Inflammatory macrophage treated with lipopolysaccharide for 4 hours (primary cell): ENCODE data around the gene CTF1.

Experiments used
- DNase-seq: peaks from one replicate; pipeline ENCODE4 v3.0.0-alpha.2; 2020

Gene CTF1

GRCh38 chr16:30912794-30913412, 16.5 kb downstream of the CTF1 start:
- DNase-seq, result no peak

DNA sequence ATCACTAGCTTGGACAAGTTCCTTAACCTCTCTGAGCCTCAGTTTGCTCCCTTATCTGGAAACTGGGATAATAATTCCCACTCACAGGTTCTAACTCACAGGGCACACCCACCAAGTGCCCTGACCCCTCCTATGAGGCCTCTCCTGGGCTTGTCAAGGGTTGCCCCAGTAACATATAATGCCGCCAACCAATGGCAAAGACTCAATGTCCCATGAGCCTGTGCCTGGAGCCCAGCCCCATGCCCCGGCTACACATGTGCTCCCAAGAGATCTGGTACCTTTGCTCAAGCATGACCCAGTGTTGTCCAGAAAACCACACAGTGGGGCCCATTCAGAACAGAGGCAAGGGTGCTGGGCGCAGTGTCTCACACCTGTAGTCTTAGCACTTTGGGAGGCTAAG, 18.4 kb downstream of the CTF1 start:
- no peak for DNase-seq

DNA sequence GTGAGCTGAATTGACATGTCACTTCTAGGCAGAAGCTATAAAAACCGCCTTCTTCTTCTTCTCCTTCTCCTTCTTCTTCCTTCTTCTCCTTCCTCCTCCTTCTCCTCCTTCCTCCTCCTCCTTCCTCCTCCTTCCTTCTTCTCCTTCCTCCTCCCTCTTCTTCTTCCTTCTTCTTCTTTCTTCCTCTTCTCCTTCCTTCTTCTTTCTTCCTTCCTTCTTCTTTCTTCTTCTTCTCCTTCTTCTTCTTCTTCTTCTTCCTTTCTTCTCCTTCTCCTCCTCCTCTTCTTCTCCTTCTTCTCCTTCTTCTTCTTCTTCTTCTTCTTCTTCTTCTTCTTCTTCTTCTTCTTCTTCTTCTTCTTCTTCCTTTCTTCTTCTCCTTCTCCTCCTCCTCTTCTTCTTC, 22.2 kb downstream of the CTF1 start:
- no peak for DNase-seq

DNA sequence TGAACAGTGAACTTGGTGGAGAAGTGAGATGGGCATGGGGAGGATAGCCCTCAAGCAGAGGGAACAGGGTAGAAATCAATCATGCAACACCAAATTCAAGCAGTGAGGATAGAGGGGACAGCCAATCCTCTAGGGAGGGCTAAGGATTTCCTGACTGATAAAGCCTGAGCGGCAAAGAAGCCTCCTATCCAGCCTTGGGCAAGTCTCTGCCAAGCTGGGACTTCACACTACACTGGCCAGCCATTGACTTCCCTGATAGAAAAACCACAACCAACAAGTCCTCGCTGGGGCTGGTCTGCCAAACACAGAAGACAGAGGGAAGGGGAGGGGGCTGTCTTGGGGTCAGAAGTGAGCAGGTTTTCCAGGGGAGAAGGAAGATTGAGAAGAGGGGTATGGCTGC, 24.5 kb downstream of the CTF1 start:
- no peak for DNase-seq

DNA sequence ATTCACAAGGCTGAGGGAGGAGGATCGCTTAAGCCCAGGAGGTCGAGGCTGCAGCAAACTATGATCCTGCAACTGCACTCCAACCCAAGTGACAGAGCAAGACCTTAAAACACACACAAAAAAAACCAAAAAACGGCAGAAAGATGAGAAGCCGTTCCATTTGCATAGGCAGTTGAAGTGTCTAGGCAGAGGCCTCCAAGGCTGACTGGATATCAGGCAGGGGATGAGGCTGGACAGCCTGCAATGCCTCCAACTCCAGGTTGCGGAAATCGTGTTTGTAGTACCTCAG, 25.0 kb downstream of the CTF1 start:
- no peak for DNase-seq

GRCh38 chr16:30921748-30922419, 25.5 kb downstream of the CTF1 start:
- peak; percentile 80 for DNase-seq

DNA sequence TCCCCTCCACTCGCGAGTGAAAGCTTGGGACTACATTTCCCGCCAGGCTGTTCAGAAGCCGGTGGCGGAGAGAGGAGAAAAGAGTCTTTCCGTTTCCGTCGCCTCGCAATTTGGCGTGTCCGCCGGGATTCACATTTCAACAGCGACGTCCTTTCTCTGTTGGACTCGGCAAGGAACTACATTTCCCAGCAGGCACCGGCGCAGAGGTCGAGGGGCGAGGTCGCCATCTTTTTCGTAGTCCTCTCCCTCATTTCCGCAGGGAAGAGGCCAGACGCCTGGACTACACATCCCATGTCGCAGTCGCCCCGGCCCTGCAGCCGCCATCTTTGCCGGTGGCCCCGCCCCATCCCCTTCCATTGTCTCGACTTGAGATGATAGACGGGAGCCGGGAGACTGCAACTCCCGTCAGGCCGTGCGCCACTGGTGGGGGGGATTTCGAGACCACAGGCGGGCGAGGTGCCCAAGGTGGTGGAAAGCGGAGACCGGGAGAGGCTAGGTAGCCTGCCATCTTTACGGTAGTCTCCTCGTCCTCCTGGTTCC, 26.1 kb downstream of the CTF1 start:
- peak; percentile 100 for DNase-seq

- peak; percentile 100 for DNase-seq
Observed at GRCh38 chr16:30922960-30923535, 26.6 kb downstream of the CTF1 start.

- no peak for DNase-seq
Observed at GRCh38 chr16:30923554-30924075, 27.2 kb downstream of the CTF1 start, which contains the start of gene FBXL19. FBXL19 (plus strand) TSS chr16:30923572; CDS start chr16:30925755, 2,183 bp downstream.

GRCh38 chr16:30924076-30924912, 27.9 kb downstream of the CTF1 start:
- DNase-seq, result peak; percentile 31

DNA sequence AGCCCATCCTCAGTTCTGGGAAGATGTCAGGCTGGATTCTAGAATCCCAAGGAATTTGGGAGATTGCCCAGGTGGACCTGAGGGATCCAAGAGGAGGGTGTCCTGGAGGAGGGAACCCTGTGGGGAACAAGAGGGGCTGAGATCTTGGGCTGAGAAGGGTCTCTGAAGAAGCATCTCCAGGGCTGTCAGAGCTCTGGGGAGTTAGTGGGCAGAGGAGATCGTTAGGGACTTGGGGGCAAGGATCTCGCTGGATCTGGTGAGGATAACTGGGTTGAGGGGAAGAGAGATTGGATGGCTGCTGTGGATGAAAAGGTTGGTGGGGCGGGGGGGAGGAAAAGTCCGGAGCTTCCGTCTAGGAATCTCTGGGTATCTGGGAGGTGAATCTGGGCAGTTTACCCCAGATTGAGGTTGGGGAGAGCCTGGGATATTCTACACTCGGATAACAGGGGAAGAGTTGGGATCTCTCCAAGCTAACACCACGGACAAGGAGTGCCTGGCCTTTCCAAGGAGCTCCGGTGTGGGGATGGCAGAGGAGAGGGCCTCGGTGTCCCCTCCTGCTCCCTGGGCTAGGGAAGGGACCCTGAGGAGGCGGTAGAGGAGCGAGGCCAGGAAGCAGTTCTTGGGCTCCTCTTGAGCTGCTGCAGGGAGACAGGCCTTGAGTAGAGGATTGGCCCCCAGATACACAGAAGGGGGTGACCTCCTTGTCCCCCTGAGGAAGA, 28.7 kb downstream of the CTF1 start:
- no peak for DNase-seq

GRCh38 chr16:30925632-30925987, 29.2 kb downstream of the CTF1 start:
- no peak for DNase-seq

DNA sequence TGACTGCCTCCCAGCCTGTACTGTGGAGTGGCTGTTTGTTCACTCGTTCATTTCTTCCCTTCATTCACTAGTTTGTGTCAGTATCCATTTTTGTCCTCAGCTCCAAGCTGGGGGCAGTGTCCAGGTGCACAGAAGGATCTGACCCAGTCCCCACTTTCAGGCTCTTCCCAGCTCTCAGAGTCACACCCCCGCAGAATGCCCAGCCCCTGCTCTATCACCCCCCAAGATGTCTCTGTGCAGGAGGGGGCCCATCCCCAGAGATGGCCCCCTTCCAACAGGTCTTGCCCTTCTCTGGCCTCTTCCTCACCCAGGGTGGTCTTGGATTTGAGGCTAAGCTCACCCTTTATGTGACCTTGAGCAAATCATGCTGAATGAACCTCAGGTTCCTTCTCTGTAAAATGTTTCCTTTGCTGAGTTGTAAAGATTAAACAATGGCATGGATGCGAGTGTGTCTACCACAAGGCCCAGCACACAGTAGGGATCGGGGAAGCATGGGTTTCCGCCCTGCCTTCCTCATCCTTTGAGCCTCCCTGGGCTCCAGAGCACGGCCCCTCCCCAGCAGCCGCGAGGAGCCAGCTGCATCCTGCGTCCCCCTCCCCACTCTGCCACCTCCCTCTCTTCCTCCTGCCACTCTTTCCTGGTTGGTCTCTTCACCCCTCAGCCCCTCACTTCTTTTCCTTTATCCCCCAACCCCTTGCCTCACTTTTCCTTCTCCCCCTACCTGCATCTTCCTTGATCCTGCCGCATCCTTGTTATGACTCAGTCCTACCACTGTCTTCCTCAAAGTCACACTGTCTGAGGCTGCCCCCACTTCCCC, 29.8 kb downstream of the CTF1 start:
- DNase-seq, result no peak

DNA sequence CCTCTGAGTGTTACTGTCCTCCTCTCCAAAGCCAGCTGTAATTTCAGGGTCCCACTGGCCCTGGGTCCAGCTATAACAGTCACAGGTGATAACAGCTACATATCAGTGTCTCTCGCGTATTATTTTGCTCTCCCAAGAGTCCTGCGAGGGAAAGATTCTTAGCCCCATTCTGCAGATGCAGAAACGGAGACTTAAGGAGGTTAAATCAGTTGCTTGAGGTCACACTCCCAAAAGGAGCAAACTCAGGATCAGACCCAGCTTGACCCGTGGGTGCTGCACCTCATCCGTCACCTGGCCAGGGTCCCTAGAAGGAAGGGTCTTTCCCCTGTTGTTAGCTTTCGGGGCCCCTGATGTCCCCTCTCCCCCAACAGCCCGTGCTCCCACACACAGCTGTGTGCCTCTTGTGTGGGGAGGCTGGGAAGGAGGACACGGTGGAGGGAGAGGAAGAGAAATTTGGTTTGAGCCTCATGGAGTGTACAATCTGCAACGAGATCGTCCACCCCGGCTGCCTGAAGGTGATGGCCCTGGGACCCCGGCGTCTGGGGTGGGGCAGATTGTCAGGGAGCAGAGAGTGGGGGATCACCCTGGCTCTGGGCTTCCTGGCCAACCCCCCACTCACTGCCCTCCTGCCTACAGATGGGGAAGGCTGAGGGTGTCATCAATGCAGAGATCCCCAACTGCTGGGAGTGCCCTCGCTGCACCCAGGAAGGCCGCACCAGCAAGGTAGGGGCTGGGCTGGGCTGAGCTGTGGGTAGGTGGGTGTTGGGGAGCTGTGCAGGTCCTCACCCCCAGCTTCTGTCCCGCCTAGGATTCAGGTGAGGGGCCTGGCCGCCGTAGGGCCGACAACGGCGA, 30.7 kb downstream of the CTF1 start:
- no peak for DNase-seq

DNA sequence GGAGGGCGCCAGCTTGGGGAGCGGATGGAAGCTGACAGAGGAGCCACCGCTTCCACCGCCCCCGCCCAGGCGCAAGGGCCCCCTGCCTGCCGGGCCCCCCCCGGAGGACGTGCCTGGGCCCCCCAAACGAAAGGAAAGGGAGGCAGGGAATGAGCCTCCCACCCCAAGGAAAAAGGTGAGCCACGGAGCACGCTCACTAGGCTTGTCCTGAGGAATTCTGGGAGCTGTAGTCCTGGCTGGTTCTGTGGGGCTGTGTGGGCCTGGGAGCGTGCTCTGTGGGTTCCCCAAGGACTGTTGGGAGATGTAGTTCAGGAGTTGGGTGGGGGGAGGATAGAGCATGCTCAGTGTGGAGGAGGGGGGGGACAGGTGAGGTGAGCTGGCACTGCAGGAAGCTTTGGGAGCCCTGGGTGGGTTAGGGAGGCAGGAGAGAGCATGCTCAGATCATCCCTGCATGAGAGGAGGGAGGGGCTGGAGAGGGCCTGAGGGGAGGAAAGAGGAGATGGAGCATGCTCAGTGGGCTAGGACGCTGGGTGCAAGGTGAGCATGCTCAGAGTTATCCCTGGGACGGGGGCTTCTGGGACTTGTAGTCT, 31.5 kb downstream of the CTF1 start:
- peak; percentile 29 for DNase-seq

DNA sequence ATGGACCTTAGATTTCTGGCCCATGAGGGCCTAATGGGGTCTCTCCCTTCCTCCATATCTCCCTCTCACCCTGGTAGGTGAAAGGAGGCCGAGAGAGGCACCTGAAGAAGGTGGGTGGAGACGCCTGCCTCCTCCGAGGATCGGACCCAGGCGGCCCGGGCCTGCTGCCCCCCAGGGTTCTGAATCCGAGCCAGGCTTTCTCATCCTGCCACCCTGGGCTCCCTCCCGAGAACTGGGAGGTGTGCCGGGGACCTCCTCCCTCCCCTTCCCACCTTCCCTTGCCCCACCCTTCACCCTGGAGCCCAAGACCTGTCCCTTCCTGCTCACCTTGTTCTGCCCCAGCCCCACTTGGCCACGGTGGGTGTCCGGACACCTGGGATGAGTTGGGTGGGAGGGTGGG, 32.0 kb downstream of the CTF1 start:
- DNase-seq, result no peak

DNA sequence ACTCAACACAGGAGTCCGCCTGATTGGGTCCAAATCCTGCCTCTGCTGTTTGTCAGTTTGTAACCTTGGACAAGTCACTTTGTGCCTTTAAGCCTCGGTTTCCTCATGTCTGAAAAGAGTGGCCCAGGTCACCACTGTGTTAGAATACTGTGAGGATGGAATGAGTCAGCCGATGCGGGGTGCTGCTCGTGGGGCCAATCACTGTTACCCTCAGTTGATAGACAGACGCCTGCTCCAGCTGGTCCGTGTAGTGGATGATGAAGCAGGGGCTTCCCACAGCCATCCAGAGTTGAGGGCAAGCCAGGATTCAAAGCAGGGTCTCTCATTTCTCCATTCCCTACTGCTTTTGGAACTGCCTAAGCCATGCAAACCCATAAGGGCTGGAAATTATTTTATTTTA, 32.8 kb downstream of the CTF1 start:
- DNase-seq, result no peak

- no peak for DNase-seq
Observed at GRCh38 chr16:30930160-30930571, 33.8 kb downstream of the CTF1 start.

DNA sequence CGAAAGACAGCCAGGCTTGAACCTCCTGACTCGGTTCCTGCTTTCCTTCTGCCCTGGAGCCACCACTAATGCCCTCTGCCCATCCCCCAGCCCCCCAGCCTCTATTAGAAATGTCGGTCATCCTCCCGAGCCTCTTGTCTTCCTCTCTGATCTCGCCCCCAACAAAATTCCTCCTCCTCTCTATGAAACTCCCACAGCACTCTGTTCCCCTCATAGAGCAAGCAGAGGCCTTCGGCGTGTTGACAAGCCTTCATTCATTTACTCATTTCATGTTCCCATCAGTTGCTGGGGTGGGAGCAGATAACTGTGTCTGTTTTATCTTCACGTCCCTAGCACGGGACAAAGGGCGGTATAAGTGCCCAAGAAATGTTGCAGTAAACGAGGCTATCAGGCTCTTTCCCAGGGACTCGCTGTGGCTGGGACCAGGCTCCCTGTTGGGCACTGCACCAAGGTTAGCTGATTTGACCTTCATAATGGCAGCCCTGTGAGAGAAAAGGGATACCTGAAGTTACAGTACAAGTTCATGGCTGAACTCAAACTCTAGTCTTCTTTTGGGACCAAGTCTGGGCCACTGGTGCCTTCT, 34.7 kb downstream of the CTF1 start:
- DNase-seq, result no peak
